HG02981 (cell line): ENCODE data around the gene LCT.

Source experiments
- ATAC-seq: cut with Tn5 transposase; IDR thresholded peaks from one replicate; pipeline ENCODE4 v1.9.1; 2021; ENCODE audit warnings: mild to moderate bottlenecking, moderate library complexity; ENCODE audit not compliant: unreplicated experiment

Gene LCT

DNA sequence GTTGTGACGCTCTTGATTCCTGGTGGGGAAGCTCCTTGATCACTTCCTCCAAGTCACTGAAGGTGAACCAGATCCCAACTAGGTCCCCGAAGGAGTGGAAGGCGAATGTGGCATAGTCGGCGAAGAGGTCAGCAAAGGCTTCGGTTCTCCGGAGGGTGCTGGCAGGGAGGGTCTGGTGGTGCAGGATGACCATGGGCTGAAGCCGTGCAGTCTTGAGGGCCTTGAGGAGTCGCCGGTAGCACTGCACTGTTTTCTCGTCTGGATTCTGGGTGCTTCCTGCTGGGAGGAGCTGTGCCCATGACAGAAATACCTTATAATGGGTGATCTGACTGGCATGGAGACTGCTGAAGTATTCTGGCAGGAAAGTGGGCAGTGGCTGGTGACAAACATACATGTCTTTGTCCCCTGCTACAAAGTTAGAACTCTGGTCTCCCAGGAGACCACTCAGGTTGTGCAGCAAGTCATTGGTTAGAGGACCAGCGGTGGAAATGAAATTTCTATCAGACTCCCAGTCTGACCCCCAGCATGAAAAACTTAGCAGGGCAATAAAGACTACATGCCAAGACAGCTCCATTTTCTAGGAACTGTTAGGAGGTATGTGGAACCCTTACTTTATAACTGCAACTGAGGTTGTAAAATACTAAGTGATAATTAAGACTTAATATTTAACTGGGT is at the start of gene LCT:
Gene LCT (minus strand): TSS at position 589 of the 675 bp plus-strand sequence. CDS start 15 bp downstream, at position 574.
- no peak for ATAC-seq

DNA sequence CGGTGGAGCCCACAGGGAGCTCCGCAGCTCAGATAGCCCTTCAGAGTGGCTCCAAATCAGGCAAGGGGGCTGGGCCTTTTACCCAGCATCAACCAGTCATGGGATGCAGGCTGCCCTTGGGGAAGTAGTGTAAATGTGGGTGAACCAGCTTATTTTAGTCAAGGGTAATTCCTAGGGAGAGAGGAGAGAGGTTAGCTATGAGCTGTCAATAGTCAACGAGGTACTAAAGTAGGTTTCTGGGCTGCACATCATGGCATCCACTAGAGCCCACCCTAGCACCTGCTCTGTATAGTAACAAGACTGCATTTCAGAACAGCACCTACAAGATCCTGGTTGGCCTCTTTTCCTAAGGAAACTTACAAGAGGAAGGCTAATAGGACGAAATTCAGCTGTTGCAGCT is 48.7 kb upstream of the LCT start:
- no peak for ATAC-seq

DNA sequence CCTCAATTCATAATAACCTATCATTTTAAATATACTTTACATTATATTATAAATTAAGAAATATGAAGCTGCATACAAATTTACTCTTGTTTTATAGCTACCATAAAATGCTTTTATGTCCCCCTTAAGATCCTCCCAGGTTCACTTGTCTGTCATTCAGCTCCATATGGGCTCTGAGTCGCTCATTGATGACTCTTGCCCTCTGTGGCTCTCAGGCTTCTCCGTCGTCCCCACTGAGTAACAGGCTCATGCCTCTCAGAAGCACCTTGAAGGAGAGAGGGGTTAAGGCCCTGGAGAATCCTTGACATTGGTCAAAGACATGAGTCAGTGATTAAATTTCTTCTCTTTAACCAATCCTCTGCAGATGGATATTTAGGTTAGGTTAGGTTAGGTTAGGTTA is 45.4 kb upstream of the LCT start:
- ATAC-seq, result no peak

DNA sequence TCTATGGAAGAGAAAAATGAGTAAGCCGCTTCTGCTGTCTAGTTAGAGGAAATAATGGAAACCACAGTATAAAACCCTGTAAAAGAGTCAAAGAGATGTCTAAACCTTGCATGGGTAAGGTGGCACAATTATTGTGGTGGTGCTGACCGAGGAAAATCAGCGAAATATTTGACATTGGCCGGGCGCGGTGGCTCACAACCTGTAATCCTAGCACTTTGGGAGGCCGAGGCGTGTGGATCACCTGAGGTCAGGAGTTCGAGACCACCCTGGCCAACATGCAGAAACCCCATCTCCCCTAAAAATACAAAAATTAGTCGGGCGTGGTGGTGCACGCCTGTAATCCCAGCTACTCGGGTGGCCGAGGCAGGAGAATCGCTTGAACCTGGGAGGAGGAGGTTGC is 39.8 kb upstream of the LCT start:
- ATAC-seq, result peak; percentile 1

DNA sequence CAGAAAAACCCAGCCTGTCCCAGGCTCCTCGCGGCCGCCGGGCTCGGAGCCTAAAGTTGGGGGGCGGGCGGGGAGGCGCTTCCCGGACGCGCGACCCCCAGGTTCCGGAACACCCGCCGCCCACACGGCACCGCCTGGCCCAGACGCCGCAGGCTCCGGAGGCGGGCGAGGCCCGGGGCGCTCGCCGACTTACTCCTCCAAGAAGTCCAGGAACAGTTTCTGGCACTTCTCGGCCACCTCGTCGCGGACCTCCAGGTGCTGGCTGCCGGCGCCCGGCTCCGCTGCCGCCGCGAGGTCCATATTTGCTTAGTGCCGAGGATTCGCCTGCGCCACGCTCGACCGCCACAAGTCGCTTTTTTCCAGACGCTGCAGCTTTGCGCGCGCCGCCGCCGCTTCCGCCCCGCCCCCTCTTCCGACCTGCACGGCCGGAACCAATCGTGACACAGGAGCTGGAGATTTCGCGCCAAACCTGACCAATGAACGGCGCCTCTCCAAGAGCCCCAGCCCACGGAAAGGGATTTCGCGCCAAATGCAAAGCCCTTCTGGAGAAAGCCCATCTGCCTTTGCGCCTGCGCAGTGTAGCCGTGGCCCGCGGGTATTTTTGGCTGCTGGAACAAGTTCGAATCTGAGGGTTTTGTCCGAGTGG is 39.2 kb upstream of the LCT start, which contains the start of gene MCM6:
Gene MCM6 (minus strand): TSS at position 378 of the 646 bp plus-strand sequence. CDS start 78 bp downstream, at position 300.
- ATAC-seq, result peak; percentile 95

DNA sequence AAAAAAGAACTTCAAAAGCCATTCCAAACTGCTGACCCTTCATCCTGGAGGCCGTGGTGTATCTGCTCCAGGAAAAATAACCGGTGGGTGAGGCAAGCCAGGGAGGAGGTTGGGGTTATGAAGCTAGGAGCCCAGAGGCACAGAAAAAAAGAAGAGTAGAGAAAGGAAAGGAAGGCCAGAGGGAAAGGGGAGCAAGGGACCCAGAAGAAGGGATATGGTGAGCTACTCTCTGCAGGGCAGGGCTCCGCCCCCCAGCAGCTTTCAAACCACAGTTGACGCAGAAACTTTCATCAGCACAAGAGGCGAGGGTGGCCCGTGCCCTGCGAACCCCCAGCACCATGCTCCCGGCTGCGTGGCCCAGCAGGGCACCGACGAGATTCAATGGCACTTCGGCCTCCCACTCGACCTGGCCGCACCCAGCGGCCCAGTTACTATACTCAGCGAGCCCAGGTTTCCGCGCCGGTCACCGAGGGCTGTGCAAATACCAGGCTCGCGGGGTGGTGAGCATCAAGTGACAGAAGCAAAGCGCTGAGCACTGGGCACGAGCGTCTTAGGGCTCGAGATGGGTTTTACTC is 38.6 kb upstream of the LCT start:
- ATAC-seq, result peak; percentile 65

DNA sequence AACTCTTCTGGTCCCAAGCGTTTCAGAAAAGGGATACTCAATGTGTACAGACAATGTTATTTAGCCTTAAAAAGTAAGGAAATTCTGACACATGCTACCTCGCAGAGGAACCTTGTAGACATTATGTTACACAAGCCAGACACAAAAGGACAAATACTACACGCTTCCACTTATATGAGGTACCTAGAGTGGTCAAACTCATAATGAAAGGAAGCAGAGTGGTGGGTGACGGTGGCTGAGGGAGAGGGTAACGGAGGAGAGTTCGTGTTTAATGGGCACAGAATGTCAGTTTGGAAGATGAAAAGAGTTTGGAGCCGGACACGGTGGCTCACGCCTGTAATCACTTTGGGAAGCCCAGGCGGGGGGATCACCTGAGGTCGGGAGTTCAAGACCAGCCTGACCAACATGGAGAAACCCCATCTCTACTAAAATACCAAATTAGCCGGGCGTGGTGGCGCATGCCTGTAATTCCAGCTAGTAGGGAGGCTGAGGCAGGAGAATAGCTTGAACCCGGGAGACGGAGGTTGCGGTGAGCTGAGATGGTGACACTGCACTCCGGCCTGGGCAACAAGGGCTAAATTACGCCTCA is 37.9 kb upstream of the LCT start:
- ATAC-seq, result no peak

DNA sequence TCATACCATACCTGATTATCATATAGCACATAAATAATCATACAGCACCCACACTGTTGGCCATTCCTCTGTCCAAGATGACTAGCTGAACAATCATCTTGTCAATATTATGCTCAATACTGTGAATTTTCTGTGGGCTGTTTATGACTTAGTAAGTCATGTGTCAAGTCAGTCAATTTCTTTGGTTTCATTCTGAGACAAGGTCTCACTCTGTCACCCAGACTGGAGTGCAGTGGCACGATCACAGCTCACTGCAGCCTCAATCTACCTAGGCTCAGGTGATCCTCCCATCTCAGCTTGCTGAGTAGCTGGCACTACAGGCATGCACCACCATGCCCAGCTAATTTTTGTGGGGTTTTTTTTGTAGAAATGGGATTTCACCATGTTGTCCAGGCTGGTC is 33.6 kb upstream of the LCT start:
- peak; percentile 52 for ATAC-seq

DNA sequence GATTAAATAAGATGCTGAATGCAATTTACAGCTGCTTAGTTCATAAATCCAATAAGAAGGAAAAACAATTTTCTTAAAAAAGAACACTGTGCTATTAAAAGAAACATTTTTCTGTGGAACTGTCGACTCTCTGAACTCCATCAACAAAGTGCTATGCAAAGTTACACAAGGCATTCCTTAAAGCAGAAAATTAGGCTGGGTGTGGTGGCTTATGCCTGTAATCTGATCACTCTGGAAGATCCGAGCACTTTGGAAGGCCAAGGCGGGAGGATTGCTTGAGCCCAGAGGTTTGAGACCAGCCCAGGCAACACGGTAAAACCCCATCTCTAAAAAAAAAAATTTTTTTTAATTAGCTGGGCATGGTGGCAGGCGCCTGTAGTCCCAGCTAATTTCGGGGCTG is 26.2 kb upstream of the LCT start:
- no peak for ATAC-seq

DNA sequence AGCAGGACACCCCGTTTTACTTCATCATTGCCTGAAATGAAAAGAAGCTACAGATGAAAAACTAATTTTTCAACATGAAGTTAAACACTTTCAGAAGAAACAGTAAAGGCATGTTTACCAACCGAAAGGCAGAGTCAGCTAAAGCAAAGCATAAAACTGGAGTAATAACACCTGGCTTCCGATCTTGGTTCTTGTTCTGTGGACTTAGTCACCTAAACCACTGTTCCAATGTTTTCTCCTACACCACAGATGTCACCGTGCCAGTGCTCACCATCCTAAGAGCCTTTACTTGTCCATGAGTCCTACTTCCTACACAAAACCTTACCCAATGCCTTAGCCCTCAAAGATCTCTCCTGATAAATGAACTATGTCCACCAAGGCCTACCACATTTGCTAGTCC is 25.7 kb upstream of the LCT start:
- ATAC-seq, result no peak

DNA sequence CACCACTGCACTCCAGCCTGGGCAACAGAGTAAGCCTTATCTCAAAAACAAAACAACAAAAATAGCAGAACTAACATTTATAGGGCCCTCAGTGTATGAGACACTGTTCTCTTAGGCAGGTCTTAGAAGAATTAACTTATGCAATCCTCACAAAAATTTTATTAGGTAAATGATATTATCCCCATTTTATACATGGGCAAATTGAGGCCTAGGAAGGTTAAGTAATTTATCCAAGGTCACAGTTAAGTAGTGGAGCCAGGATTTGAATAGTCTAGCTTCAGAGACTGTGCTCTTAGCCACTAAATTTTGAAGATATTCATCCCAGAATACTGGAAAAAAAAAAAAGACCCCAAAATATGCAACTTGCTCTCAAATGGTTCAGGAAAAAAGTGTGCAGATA is 16.4 kb upstream of the LCT start:
- no peak for ATAC-seq

DNA sequence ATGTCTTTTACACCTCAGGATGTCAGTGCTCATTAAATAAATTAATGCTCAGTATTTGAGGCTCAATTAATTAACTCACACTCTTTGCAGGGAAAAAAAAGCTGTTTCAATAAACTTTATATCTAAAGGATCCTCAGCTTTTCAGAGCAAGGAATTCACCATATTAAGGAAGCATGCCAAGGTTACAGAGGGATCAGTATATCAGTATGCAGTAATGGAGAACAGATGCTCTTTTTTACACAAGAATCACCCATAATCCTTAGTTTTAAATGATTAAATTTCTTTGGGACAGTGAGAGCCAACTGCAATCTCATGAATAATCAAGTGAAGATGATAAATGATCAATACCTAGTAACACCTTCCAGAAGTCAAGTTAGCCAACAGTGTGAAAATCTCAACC is 14.9 kb upstream of the LCT start:
- no peak for ATAC-seq

DNA sequence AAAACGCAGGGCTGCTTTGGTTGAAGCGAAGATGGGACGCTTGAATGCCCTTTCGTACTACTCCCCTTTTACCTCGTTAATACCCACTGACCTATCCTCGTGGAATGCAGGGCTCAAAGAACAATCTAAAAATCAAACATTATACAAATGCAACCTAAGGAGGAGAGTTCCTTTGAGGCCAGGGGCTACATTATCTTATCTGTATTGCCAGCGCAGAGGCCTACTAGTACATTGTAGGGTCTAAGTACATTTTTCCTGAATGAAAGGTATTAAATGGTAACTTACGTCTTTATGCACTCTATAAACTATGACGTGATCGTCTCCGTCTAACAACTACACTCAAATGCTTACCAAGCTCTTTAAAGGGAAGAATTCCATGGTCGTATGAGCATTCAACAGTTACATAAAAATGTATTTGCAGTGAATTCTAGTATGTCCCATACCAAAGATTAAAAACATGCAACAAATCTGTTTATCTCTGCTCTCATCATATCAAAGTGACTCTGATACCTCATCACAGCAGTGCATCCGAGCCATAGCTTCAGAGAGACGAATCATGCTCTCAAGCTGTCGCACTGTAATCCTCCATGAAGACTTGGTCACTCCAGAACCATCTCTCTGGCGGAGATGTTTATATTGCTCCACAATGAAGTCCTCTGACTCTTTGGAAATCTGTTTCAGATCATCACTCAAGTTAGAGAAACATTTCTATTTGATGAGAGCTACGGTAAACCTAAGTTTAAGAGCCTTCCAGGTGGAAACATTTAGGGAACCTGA is 14.1 kb upstream of the LCT start:
- ATAC-seq, result no peak

DNA sequence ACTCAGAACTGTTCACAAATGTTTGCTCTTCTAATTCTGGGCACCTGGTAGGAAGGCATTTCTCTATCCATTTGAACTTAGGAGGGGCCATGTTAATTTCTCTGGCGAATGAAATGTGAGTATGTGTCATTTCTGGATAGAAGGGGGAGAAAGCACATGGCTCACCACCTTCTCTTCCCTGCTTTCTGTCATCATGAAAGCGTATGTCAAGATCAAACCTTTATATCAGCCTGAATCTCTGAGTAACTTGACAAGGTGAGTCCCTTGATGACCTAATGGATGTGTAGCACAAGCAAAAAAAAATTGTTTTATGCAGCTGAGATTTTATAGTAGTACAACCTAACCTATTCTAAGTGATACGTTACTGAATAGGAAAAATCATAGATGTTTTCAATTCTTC is 12.1 kb upstream of the LCT start:
- no peak for ATAC-seq

DNA sequence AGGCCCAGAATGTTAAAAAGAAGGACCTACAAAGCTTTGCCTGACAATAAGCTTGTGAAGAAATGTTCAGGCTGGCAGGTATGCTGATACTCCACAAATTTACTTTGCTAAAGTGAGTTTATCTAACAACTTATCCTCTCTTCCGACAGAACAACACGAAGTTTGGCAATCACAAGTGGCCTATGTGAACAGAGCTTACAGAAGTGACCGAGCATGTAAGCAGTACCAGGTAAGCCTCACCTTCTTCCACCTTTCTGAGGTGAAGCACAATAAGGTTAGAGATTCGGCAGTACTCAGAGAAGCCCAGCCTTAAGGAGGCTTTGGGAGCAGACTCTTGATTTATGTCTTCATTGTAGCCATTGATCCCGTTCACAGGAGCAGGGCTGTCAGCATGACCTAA is 9.0 kb upstream of the LCT start:
- ATAC-seq, result no peak

DNA sequence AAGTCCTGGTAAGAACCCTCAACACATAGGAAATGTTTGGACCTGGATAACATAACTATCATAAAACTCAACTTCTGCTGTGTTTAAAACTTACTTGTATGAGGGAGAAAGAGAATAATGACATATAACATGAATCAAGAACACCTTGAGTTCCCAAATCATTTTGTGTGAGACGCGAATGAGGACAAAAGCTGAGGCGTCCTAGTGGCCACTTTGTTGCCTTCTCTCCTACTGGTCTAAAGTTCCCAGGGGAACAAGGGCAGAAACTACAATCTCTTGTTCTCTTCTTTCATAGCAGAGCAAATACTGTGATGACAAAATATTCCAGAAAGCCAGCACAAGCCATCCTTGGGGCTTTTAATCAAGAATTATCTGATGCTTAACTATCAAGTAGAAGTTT is 8.3 kb upstream of the LCT start:
- no peak for ATAC-seq

DNA sequence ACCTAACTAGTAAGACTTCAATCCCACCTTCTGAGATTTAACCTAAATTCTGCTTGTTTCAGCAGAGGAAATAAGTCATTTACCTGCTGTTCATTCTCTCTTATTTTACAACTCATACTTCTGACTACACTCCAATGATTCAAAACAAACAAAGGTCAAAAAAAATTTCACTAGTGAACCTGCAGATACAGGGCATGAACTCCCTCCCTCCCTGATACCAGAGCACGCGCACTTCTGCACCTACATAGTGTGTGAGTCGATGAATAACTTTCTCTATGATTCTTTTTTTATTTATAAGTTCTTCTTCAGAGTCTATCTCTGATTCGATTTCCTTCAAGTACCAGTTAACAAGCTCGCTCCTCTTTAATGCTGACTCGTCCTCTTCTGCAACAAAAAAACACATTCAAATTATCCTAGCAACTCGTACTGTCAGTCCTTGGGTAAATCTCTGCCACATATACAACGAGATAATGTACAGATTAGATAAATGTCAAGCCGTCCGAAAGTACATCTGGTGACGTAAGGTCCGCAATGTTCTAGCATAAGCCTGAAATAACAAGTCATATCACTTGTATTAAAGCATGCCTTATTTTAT is 7.4 kb upstream of the LCT start:
- ATAC-seq, result no peak

DNA sequence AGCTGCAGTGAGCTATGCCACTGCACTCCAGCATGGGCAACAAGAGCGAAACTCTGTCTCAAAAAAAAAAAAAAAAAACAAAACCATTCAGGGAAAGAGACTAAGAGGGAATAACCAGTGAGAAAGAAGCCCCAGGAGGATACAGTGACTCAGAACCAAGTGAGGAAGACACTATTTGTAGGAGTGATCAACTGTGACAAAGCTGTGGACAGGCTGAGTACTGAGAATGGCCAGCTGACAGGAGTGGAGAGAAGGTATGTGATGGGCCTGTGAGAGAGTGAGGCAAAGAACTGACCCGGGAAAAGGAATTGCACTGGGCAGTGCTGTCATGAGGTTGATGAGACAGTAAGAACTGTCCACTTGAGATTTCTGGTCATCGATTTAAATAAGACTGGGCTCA is 6.7 kb upstream of the LCT start:
- ATAC-seq, result no peak

DNA sequence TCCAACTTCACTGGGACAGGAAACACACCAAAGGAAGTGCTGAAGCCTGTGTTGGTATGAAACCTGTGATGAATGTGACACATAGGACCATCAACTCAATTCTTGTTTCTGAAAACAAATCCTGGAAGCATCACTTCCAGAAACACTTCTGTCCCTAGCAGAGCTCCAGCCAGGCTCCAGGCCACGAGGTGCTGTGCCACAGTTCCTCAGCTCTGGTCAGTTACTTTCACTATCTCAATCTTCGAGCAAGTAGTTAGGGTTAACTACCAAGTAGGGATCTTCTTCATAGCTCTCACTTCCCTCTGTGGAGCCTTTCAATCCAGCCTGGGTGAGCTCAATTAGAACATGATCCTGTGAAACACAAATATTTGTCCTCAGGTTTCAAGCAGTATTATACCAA is 3.6 kb upstream of the LCT start:
- no peak for ATAC-seq

DNA sequence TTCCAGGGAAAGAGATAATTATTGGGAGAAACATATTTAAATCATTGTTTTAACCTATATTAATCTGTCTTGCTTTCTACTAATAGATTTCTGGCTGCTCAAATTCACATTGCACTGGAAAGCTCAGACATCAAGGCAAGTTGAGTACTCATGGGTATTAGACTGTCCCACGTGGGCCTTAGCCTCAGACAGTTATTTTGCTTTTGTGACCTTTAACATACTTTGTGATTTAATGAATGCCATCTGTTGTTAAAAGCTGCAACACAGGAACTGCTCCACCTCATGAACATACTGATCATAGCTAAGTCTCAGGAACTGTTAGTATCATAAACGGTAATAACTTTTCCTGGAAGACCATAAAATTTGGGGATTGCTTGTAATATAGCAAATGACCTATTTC is 2.7 kb upstream of the LCT start:
- no peak for ATAC-seq

DNA sequence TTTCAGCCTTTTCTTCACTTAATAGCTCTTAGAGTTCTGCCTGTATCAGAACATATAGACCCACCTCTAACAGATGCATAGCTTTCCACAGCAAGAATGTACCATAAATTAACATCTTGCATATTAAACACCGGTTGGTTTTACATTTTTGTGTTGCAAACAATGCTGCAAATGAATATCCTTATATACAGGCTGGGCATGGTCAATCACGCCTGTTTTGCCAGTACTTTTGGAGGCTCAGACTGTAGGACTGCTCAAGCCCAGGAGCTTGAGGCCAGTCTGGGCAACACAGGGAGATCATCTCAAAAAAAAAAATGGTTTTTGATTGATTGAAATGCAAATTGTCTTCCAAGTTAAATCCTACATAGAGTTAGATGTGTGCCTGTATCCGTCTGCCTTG is 1.5 kb upstream of the LCT start:
- no peak for ATAC-seq
